SHP77 treated with DMSO at 0.1 percent for 48 hours (cell line): ENCODE measurements around the gene XXYLT1.
"Not testable (repeated sequence)": the region's sequence is repeated elsewhere in the genome, so short reads cannot be mapped to it uniquely, and the experiment has no call there.

Source experiments
- DNase-seq: peaks from one replicate; lab custom pipeline; 2025; lab: John Stamatoyannopoulos, UW

The XXYLT1 gene

DNA sequence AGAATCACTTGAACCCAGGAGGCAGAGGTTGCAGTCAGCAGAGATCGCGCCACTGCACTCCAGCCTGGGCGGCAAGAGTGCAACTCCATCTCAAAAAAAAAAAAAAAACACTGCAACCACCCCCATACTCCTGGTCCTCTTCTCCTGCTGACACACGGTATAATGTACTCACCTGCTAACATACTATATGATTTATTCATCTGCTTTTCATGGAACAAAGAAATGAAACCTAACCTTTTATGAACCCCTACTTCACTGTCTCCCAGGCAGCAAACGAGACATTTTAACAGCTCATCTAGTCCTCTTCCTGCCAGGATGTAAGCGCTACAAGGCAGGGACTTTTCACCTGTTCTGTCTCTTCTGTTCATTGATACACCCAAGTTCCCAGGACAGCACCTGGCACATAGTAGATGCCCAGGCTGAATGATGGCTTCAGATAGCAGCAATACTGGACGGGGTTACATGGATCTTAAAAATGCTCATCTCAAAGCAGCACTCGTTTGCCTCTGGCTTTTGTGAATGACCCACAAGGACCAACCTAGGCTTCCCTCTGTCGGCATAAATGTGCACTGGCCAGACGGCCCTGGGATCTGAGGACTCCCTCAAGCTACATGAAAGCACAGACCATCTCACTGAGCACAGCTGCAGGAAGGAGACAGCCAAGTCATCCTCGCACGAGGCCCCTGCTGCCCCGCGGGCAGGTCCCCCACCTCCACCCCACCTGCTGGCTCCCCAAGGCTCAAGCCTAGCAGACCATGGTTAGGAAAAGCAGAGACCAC, 20.3 kb downstream of the XXYLT1 start:
- DNase-seq: no peak

DNA sequence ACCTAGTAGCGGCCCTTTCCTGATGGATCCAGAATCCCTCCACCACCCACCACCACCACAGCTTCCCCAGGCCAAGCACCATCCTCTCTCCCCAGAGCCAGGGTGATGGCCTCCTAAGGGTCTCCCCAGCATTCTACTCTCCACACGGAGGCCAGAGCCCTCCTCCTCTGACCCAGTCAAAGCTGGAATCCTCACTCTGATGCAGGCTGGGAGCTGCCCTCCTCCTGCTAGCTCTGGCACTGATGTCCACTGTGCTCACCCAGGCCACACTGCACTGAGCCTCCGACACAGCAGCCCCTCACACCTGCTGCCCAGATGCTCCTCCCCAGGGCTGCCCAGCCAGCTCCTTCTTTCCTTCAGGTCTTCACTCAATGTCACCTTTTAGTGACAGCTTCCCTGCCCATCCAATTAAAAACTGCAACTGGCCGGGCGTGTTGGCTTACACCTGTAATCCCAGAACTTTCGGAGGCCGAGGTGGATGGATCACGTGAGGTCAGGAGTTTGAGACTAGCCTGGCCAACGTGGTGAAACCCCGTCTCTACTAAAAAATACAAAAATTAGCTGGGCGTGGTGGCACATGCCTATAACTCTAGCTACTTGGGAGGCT, 21.0 kb downstream of the XXYLT1 start:
- DNase-seq: no peak

DNA sequence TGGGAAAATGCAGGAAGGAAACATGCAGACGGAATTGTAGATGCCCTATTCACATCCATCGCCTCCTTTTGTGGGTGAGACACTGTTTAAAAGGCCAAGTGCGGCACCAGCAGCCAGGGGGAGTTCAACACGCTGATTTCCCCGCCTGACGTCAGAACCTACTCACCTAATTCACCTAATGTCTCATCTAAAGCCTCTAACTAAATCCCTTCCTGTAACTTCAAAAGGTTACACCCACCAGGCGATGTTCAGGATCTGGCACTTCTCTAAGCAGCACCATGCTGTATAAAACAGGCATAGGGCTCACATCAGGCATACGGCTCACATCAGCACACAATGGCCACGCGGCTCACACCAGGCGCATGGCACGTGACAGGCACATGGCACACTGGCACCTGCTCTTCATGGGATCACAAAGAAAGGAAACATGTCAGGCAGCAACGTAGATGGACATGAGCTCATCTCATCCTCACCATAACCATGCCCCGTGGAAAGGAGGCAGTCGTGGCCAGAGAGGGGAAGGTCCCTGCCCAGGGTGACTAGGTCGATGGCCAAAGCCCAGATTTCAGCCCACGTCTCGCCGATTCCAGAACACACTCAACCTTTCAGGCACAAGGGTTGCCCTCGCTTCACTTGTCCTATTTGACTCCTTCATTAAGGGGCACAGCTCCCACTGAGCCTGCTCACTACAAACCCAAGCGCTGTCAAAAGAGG, 21.7 kb downstream of the XXYLT1 start:
- no peak for DNase-seq

DNA sequence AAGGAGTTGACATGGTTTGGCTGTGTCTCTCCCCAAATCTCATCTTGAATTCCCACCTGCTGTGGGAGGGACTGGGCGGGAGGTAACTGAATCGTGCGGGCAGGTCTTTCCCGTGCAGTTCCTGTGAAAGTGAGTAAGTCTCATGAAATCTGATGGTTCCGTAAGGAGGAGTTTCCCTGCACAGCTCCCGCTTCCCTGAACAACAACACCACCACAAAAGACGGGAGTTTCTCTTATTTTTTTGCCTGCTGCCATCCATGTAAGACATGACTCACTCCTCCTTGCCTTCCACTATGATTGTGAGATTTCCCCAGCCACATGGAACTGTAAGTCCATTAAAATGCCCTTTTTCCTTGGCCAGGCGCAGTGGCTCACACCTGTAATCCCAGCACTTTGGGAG, 22.7 kb downstream of the XXYLT1 start:
- DNase-seq: no peak

DNA sequence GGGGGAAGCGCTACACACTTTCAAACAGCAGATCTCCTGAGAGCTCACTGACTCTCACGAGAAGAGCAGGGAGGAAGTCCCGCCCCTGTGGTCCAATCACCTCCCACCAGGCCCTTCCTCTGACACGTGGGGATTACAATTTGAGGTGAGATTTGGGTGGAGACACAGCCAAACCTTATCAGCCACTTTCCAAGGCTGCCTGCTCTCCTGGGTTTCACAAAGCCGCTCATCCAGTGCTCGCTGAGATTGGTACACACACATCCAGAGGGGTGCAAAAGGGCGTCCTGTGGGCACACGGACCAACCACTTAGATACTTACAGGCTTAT, 23.1 kb downstream of the XXYLT1 start:
- no peak for DNase-seq

DNA sequence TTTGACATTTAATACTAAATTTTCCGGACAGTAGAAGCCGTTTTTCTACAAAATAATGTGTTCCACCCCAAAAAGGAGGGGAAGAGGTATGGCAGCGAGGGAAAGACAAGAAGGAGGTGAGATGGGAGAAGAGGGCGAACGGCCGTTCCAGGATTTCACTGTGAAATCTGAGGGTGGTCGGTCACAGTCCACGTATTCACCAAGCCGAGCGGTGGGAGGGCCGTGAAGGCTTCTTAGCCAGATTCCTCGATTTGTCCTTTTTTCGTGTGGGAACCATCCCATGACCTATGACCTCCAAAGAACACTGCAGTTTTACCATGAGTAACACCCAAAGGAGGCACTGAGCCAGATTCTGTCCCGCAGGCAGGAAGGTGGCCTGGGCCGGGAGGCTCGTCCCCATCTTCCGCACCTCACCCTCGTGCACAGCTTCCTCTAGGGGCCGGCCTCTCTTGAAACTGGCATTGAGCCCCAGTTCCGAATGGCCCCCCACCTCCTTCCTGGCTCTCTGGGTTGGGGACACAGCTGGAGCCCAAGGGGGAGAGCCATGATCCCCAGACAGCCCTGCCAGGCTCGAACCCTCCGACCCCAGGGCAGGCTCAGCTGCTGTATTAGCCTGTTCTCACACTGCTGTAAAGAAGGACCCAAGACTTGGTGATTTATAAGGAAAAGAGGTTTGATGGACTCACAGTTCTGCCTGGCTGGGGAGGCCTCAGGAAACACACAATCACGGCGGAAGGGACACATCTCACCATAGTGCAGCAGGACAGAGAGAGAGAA, 23.7 kb downstream of the XXYLT1 start:
- no peak for DNase-seq

DNA sequence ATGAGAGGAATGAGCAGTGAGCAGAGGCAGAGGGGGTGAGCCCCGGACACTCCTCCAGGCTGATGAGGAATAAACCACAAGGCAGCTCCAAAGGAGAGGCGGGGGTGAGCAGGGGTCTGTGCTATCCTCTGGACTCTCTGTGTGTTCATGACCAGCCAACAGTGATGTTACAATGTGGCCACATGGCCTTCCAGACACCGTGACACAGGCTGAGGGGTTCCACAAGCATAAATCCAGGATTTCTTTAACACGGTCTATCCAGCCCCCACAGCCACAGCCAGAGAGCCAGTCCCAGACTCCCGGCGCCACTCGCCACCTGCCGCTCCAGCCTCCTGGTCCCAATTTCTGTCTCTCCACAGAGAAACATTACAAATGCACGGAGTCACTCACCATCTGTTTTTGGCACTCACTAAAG, 24.4 kb downstream of the XXYLT1 start:
- no peak for DNase-seq

DNA sequence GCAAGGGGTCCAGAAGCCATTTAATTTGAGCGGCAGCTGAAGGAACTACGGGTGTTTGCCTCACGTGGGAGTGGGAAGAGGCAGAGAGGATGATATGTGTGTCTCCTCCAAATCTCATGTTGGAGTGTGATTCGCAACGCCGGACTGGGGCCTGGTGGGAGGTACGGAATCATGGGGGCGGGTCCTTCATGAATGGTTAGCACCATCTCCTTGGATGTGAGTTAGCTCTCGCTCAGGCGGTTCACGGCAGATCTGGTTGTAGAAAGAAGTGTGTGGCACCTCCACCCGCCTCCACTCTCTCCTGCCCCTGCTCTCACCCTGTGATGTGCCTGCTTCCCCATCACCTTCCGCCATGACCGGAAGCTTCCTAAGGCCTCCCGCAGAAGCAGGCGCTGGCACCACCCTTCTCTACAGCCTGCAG, 25.4 kb downstream of the XXYLT1 start:
- no peak for DNase-seq

DNA sequence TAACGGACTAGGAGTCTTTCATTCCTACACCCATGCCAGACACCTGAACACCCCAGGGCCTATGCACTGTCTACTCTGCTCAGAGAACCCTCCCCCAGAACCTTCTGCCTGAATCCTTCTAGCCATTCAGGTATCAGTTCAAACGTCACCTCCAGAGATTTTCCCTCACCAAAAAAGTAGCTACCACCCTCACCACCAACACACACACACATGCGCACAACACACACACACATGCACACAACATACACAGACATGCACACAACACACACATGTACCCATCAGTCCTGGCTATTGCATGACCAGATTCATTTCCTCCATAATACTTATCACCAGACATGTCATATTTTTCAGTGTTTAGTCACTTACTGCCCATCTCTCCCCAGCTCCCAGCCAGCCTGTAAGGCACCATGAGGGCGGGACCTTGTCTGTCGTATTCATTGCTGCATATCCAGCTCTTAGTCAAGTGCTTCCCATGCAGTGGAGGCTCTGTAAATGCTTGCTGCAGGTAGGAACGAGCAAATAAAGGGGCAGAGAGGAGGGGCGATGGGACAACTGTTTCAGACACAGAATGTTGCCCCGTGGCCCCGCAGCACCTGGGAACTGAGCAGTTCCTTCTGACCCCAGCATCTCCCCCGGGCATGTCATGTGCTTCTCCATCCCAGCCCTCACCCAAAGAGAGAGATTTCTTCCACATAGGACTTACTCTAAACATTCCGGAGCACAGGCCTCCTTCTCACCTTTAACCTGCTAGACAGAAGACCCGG, 29.2 kb downstream of the XXYLT1 start:
- DNase-seq: no peak

DNA sequence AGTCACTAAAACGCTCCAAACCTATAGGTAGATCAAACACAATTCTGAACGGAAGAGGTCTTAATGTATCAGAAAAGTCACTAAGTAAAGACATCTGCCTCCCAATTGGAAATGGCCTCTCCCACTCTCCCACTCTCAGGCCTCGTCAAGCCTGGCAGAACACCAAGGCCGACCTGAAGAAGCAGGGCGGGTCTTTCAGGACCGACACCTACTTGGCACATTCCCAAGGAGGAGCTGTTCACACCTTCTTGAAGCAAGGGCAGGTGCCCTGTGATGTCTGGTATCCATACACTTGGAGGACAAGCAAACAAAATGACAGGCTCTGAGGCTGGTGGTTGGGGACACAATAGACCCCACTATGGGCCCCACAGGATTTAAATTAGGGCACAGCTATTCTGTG, 30.0 kb downstream of the XXYLT1 start:
- DNase-seq: no peak

DNA sequence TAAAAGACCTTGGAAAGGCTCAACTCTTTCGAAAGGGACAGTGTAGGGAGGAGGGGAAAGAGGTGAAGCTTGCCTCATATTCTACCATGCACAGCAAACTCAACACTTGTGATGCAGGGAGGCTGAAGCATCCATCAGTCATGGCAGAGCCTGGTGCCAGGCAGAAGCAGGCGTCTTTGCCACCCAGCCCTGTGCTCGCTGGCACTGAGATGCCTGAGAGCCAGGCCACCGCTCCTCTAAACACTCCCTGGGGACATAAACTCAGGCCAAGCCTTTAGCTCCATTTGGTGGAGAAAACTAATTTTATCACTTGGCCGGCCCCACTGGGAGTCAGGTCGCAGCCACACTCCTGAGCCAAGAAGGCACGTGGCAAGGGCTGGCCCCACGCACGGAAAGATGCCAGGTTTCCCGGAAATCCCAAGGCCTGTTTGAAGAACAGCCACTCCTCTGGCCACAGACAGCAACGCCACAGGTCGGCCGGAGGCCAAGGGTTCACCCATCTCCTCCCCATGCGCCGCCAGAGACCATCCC, 30.7 kb downstream of the XXYLT1 start:
- no peak for DNase-seq

DNA sequence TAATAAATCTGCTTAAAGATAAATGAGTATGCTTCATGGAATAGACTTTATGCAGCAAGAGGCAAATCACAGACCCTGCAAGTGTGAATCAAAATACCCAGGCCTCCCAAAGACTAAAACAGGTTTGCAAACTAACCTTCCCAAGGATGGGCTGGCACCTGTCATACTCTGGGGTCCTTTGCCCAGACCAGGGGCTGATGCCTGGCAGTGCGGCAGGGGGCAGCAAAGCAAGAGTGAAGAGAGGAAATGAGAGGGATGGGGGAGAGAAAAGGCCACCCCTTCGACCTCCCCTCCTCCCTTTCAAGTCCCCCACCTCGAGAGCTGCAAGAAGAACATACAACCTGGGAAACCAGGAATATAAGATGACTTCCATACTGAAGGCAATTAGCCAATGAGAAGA, 31.8 kb downstream of the XXYLT1 start:
- no peak for DNase-seq

DNA sequence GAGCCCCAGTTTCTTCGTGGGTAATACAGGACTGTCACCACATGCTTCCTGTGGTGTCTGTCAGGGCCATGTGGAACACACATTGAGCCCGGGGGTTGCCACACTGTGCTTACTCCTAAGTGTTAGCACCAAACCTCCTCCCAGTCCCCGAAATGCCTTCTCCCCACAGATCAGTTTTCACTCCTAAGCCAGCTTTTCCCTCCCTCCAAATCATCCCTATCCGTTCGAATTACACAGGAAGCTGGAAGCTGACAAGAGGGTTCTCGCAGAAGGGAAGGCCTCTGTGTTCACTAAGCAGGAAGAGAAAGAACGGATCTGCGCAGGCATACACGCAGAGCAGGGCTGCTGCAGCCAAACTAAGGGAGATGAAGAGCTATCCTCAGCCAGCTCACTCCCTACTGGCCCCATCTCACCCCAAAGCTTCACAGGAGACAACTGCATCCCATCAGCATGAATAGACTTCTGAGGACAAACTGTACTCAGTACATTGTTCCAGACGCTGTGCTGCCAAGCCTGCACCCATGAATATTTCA, 32.3 kb downstream of the XXYLT1 start:
- DNase-seq: no peak

DNA sequence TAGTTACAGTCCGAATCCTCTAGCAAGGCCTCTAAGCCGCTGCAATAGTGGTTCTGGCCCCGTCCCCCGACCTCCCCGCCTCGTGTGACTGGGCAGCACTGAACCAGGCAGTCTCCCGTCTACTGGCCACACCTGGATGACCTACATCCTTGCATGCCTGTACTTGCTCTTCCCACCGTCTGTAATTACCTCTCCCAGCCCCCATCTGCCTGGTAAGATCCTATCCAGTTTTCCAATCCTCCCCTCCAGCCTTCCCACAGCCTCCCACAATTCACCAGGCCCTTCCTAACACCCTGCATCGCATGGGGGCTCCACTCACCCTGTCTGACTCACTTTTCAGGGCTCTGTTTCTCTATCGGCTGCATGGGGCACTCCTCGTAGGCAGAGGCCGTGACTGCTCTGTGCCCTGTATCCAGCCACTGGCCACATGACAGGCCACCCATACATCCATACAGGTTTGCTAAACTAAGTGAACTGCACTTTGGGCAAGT, 32.8 kb downstream of the XXYLT1 start:
- DNase-seq: no peak

DNA sequence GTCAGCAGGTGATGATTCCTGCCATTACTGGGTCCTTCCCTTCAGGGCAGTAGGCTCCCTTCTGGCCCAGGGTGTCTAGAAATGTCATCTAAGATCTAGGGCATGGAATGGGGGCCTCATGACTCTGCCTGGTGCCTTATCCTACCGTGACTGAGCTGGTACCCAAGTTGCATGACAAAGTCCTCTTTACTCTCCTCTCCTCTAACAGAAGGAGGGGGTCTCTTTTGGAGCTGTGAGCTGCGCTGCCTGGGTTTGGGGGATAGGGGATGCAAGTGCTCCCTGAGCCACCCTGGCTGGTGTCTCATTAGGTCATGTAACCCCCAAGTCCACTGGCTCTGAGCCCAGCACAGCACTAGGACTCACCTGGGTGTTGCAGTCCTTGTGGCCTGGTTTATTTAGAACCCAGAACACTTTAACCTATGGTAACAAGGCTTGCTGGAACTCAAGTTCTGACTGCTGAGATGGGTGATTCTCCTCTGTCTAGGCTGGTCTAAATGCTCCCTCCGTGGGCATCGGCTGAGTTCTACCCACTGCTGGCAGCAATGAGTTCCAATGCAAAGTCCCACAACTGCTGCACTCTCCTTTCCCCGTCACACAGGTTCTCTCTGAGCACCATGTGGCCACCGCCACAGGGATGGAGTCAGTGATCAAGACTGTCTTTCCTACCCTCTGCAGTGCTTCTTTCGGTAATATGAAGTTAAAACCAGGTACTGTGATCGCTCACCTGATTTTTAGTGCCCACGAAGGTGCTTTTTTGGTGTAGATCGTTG, 34.0 kb downstream of the XXYLT1 start:
- no peak for DNase-seq

DNA sequence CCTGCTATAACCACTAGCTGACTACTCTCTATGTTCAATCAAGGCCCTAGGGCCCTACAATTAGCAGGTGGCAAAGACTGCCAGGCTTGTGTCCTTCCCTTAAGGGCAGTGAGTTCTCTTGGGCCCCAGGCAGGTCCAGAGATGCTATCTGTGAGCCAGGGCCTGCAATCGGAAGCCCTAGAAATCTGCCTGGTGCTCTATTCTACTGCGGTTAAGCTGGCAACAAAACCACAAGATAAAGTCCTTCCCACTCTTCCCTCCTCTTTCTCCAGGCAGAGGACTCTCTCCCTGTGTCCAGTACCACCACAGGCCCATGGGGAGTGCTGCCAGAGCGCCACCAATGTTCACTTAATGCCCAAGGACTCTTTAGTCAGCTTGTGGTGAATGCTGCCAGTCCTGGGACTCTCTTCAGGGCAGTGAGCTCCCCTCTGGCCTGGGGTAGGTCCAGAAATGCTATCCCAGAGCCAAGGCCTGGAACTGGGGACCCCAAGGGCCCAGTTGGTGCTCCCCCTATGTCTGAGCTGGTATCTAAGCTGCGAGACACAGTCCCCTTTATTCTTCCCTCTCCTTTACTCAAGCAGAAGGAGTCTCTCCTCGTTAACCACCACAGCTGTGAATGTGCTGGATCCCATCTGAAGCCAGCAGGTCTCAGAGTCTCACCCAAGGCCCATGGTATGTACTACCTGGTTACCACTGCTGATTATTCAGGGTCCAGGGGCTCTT, 34.7 kb downstream of the XXYLT1 start:
- no peak for DNase-seq

DNA sequence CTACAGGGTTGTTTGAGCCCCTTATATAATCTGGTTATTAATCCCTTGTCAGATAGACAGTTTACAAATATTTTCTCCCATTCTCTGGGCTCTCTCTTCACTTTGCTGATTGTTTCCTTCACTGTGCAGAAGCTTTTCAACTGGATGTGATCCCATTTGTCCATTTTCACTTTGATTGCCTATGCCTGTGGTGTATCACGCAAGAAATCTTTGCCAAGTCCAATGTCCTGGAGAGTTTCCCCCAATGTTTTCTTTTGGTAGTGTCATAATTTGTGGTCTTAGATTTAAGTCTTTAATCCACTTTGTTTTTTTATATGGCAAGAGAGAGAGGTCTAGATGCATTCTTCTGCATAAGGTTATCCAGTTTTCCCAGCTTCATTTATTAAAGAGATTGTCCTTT, 40.7 kb downstream of the XXYLT1 start:
- DNase-seq: no peak

DNA sequence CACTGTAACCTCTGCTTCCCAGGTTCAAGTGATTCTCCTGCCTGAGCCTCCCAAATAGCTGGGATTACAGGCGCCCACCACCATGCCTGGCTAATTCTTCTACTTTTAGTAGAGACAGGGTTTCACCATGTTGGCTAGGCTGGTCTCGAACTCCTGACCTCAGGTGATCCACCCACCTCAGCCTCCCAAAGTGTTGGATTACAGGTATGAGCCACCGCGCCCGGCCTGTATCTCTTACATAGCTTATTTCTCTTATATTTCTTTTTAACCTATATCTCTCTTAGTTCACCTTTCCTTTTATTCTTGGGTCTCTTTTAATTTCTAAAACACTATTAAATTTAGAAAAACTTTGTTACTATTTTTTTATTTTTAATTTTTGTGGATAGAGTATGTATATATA, 42.1 kb downstream of the XXYLT1 start:
- not testable (repeated sequence) for DNase-seq

DNA sequence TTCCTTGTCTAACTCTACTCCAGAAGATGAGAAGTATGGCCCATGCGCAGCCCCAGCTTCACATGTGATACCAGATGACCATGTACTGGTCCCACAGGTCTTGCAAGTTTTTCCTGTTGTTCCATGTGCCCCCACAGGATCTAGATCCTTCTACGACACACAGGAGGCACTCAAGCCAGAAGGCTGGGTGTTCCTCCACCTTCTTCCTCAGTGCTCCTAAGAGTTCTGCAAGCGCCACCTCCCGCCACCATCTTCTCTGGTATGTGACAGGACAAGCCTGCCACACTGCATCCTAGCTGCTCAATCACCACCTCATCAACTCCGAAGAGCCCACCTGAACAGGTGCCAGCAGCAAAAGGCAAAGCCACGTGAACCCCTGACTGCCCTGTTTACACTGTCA, 43.1 kb downstream of the XXYLT1 start:
- DNase-seq: no peak
